Breast epithelium (tissue), 3 donors: ENCODE measurements around the gene SMIM15.

Experiments used
- CTCF ChIP-seq, 3 donors: fragments of 450-650 bp; IDR thresholded peaks; one replicate each; pipeline ENCODE4 v1.5.1; 2016 to 2017; ENCODE audit warnings: antibody characterized with exemption in 3 of 3, mild to moderate bottlenecking in 3 of 3, moderate library complexity in 3 of 3
- POLR2A ChIP-seq: fragments of 450-650 bp; IDR thresholded peaks from one replicate; pipeline ENCODE4 v1.6.1; 2016; ENCODE audit warnings: antibody characterized with exemption, mild to moderate bottlenecking, moderate library complexity

- TF ChIP-seq CTCF (IDR thresholded peaks at IDR 0.05) (no peak), POLR2A (no peak)
Measured at GRCh38 chr5:61202213-61202612, 39.9 kb upstream of the SMIM15 start.
